ENCODE results near the gene GCLC.
A peak's percentile ranks its signal among the peaks of the same experiment; 100 is the strongest.

The GCLC gene

DNA sequence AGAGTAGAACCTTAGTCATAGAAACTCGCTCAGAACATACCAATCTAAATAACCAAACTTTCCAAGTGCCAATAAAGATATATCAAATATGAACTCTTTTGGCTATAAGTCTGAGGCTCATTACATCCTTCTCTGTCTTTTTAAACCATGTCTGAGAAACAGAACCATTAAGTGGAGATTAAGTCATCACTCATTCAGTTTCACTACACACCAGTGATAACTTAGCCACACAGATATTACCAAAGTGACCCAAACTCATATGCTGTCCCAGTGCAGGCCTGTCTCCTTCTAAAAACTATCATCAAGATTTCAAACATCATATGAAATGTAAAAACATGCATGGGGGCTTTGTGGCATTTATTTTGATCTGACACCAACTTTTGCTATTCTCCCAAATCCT, 12.0 kb downstream of the GCLC start:
- H3K9me3 ChIP-seq (ENCODE audit: control insufficient read depth, low read depth, low read length), result no peaks in the 10 kb centered on the region
- no peaks in the 10 kb centered on the region for H3K36me3 ChIP-seq (ENCODE audit: control insufficient read depth, low read depth, low read length)
- H3K4me3 ChIP-seq (ENCODE audit: low read length), result no peak overlapping the region
- no peaks in the 10 kb centered on the region for H3K27me3 ChIP-seq (ENCODE audit: control insufficient read depth, insufficient read depth, low read length)
- H3K27ac ChIP-seq (ENCODE audit: low read length), result no peak overlapping the region
- H3K4me1 ChIP-seq (ENCODE audit: control insufficient read depth, low read depth, low read length), result peaks cover 52% of the 10 kb centered on the region
- no peak overlapping the region for H3K9ac ChIP-seq (ENCODE audit: low read length)

DNA sequence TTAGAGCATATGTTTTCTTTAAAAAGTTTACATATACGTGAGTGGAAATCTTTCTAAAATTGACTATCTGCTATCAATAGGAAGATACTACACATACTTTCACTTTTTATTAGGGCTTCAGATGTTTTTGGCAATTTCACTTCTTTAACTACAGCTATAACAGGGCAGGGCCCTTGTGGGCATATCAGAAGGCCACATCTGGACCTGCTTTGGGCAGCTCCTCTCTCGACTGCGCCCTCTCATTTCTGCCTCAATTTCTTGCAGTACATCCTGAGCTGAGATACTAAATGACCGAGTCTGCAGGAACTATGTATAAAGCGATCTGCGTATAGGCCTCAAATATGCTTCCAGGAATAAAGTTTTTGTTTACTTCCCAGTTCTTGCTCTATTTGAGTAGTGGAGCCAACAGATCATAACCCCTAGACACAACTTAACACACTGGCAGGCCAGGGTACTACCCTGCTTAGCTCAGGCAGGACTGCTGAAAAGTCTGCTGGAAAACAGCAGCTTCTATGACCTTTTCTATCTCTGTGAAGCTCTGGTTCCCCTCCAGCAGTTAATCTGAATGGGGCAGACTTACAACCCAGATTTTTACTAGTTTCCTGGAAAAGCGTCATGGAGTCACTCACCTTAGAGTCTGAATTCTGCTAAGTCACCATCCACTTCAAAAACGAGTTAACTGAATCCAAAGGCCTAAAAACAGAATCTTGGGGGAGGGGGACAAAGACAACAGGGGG, 12.7 kb downstream of the GCLC start:
- Histone ChIP-seq H3K4me1 (ENCODE audit: control insufficient read depth, low read depth, low read length) (peaks cover 60% of the 10 kb centered on the region), H3K36me3 (ENCODE audit: control insufficient read depth, low read depth, low read length) (no peaks in the 10 kb centered on the region), H3K9me3 (ENCODE audit: control insufficient read depth, low read depth, low read length) (no peaks in the 10 kb centered on the region), H3K27ac (ENCODE audit: low read length) (no peak overlapping the region), H3K27me3 (ENCODE audit: control insufficient read depth, insufficient read depth, low read length) (no peaks in the 10 kb centered on the region), H3K4me3 (ENCODE audit: low read length) (no peak overlapping the region), H3K9ac (ENCODE audit: low read length) (no peak overlapping the region)

DNA sequence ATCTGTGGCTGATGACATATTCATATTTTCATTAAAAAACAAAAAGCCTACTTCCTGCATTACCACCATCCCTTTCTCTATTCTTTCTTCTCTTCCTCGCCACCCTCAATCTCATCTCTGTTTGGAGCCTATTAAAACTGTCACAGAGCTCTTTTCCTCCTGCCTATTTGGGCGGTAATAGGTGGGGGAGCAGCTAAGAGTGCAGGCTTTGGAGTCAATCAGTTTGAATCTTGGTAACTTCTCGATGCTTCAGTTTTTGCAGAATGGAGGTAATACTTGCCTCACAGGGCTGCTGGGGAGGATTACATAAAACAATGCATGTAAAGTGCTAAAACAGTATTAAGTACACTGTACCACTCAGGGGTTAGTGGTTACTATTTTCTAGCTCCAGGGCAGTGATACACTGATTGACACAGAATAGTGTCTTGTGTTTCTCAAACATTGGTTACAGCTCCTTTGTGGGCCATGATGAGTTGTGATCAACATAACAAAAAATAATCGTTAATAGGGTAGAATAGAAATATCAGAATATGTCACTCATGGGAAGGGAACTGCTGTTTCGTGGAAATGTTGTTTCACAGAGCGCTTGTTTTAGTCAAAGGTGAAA, 14.0 kb downstream of the GCLC start:
- H3K27me3 ChIP-seq (ENCODE audit: control insufficient read depth, insufficient read depth, low read length), result no peaks in the 10 kb centered on the region
- H3K36me3 ChIP-seq (ENCODE audit: control insufficient read depth, low read depth, low read length), result no peaks in the 10 kb centered on the region
- peaks cover 71% of the 10 kb centered on the region for H3K4me1 ChIP-seq (ENCODE audit: control insufficient read depth, low read depth, low read length)
- H3K27ac ChIP-seq (ENCODE audit: low read length), result no peak overlapping the region
- H3K4me3 ChIP-seq (ENCODE audit: low read length), result no peak overlapping the region
- H3K9ac ChIP-seq (ENCODE audit: low read length), result no peak overlapping the region
- no peaks in the 10 kb centered on the region for H3K9me3 ChIP-seq (ENCODE audit: control insufficient read depth, low read depth, low read length)

- no peaks in the 10 kb centered on the region for H3K36me3 ChIP-seq (ENCODE audit: control insufficient read depth, low read depth, low read length)
- H3K9ac ChIP-seq (ENCODE audit: low read length), result peak overlapping the region; percentile 31
- peaks cover 77% of the 10 kb centered on the region for H3K4me1 ChIP-seq (ENCODE audit: control insufficient read depth, low read depth, low read length)
- no peaks in the 10 kb centered on the region for H3K27me3 ChIP-seq (ENCODE audit: control insufficient read depth, insufficient read depth, low read length)
- H3K27ac ChIP-seq (ENCODE audit: low read length), result no peak overlapping the region
- no peak overlapping the region for H3K4me3 ChIP-seq (ENCODE audit: low read length)
- H3K9me3 ChIP-seq (ENCODE audit: control insufficient read depth, low read depth, low read length), result no peaks in the 10 kb centered on the region
Measured at GRCh38 chr6:53530346-53530745, 14.6 kb downstream of the GCLC start.

DNA sequence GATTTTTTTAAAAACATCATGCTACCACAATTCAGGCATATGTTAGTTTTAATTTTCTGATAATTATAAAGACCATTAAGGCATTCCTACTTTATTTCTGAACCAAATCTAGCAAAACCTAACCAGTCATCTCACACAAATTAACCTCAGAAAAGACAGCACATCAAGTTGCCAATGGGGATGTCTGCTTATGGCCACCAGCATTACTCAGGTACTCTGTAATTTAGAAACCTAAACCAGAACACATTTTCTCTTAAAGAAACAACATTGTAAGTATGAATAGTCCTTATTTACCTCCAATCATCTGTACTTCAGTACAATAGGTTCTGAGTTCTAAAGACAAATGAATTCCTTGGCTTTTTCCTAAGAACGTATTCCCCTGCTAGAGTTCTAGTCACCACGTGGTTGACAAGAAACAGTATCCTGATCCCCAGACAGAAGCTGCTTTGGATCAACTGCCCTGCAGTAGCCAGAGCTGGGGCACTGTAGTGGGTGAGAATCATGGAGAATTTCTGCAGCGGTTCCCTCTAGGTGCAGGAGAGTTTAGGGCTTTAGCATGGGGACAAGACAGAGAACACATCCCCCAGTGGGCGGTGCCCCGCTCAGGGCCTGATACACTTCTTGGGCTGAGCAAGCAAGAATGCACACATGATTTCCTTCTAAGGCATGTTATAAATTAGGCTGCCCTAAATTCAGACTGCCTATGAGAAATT, 15.4 kb downstream of the GCLC start:
- Histone ChIP-seq H3K9me3 (ENCODE audit: control insufficient read depth, low read depth, low read length) (no peaks in the 10 kb centered on the region), H3K9ac (ENCODE audit: low read length) (peak overlapping the region; percentile 31), H3K36me3 (ENCODE audit: control insufficient read depth, low read depth, low read length) (no peaks in the 10 kb centered on the region), H3K4me3 (ENCODE audit: low read length) (no peak overlapping the region), H3K27ac (ENCODE audit: low read length) (no peak overlapping the region), H3K4me1 (ENCODE audit: control insufficient read depth, low read depth, low read length) (peaks cover 82% of the 10 kb centered on the region), H3K27me3 (ENCODE audit: control insufficient read depth, insufficient read depth, low read length) (no peaks in the 10 kb centered on the region)

DNA sequence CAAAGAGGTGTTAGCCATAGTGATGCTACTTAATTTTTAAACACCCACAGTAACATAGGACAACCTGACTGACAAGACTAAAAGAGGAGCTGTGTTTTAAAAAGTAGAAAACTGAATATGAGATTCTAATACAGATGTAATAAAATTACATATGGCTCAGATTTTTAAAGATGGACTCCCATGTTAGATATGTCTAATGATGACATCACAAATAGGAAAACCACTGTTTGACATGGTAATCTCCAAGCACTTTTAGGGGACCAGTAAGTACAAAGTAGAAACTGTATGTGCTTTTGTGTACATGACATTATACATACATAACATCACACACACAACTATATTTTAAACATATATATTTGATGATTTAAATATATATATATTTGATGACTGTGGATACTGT, 16.8 kb downstream of the GCLC start:
- Histone ChIP-seq H3K27ac (ENCODE audit: low read length) (no peak overlapping the region), H3K9me3 (ENCODE audit: control insufficient read depth, low read depth, low read length) (no peaks in the 10 kb centered on the region), H3K36me3 (ENCODE audit: control insufficient read depth, low read depth, low read length) (no peaks in the 10 kb centered on the region), H3K27me3 (ENCODE audit: control insufficient read depth, insufficient read depth, low read length) (no peaks in the 10 kb centered on the region), H3K4me3 (ENCODE audit: low read length) (no peak overlapping the region), H3K4me1 (ENCODE audit: control insufficient read depth, low read depth, low read length) (peaks cover 82% of the 10 kb centered on the region), H3K9ac (ENCODE audit: low read length) (no peak overlapping the region)

- Histone ChIP-seq H3K27me3 (ENCODE audit: control insufficient read depth, insufficient read depth, low read length) (no peaks in the 10 kb centered on the region), H3K9ac (ENCODE audit: low read length) (no peak overlapping the region), H3K4me3 (ENCODE audit: low read length) (no peak overlapping the region), H3K36me3 (ENCODE audit: control insufficient read depth, low read depth, low read length) (no peaks in the 10 kb centered on the region), H3K4me1 (ENCODE audit: control insufficient read depth, low read depth, low read length) (peaks cover 74% of the 10 kb centered on the region), H3K27ac (ENCODE audit: low read length) (peak overlapping the region; percentile 27), H3K9me3 (ENCODE audit: control insufficient read depth, low read depth, low read length) (no peaks in the 10 kb centered on the region)
Measured at GRCh38 chr6:53527249-53527765, 17.6 kb downstream of the GCLC start.

- H3K27me3 ChIP-seq (ENCODE audit: control insufficient read depth, insufficient read depth, low read length), result no peaks in the 10 kb centered on the region
- H3K36me3 ChIP-seq (ENCODE audit: control insufficient read depth, low read depth, low read length), result no peaks in the 10 kb centered on the region
- H3K4me3 ChIP-seq (ENCODE audit: low read length), result no peak overlapping the region
- H3K27ac ChIP-seq (ENCODE audit: low read length), result no peak overlapping the region
- no peak overlapping the region for H3K9ac ChIP-seq (ENCODE audit: low read length)
- H3K4me1 ChIP-seq (ENCODE audit: control insufficient read depth, low read depth, low read length), result peaks cover 61% of the 10 kb centered on the region
- H3K9me3 ChIP-seq (ENCODE audit: control insufficient read depth, low read depth, low read length), result no peaks in the 10 kb centered on the region
Measured at GRCh38 chr6:53526000-53526399, 18.9 kb downstream of the GCLC start.

GRCh38 chr6:53524455-53524815, 20.5 kb downstream of the GCLC start:
- Histone ChIP-seq H3K4me1 (ENCODE audit: control insufficient read depth, low read depth, low read length) (peaks cover 45% of the 10 kb centered on the region), H3K36me3 (ENCODE audit: control insufficient read depth, low read depth, low read length) (peaks cover 10% of the 10 kb centered on the region), H3K9ac (ENCODE audit: low read length) (no peak overlapping the region), H3K9me3 (ENCODE audit: control insufficient read depth, low read depth, low read length) (no peaks in the 10 kb centered on the region), H3K4me3 (ENCODE audit: low read length) (no peak overlapping the region), H3K27ac (ENCODE audit: low read length) (no peak overlapping the region), H3K27me3 (ENCODE audit: control insufficient read depth, insufficient read depth, low read length) (no peaks in the 10 kb centered on the region)

- no peaks in the 10 kb centered on the region for H3K9me3 ChIP-seq (ENCODE audit: control insufficient read depth, low read depth, low read length)
- no peak overlapping the region for H3K27ac ChIP-seq (ENCODE audit: low read length)
Measured at GRCh38 chr6:53523511-53524454, 21.1 kb downstream of the GCLC start.

More at GRCh38 chr6:53523511-53524454, 21.1 kb downstream of the GCLC start:
- Histone ChIP-seq H3K9ac (ENCODE audit: low read length) (no peak overlapping the region), H3K36me3 (ENCODE audit: control insufficient read depth, low read depth, low read length) (peaks cover 10% of the 10 kb centered on the region), H3K27me3 (ENCODE audit: control insufficient read depth, insufficient read depth, low read length) (no peaks in the 10 kb centered on the region), H3K4me1 (ENCODE audit: control insufficient read depth, low read depth, low read length) (peaks cover 41% of the 10 kb centered on the region), H3K4me3 (ENCODE audit: low read length) (no peak overlapping the region)

All from iPS-18a (cell line).